Kidney epithelial cell (primary cell): Measurements from ENCODE around the gene TBL1Y. TPM values are rescaled to one million over a fixed set of nuclear protein-coding genes. Genes with fewer than 3 reads are reported as not detected.

Experiments used
- DNase-seq: peaks from one replicate; pipeline ENCODE4 v3.0.0-alpha.2; 2010; ENCODE audit warnings: low read depth
- H3K27me3 ChIP-seq: 2 replicates; pipeline ENCODE4 v1.6.0; 2011; ENCODE audit warnings: low read length; ENCODE audit not compliant: control insufficient read depth, insufficient read depth
- H3K36me3 ChIP-seq: 2 replicates; pipeline ENCODE4 v1.5.1; 2011; ENCODE audit warnings: low read length; ENCODE audit not compliant: control insufficient read depth, insufficient read depth
- H3K4me3 ChIP-seq: 2 replicates; pipeline ENCODE4 v1.5.1; 2011; ENCODE audit warnings: low read depth, mild to moderate bottlenecking, control low read depth, low read length
- total RNA-seq: library from RNA; depleted of rRNA; stranded (reverse); fragments of >200 nt; gene quantifications from 2 replicates; pipeline ENCODE4 v1.2.3, GENCODE V29; 2015
- TF ChIP-seq, protein P1 (sequence below): IDR thresholded peaks from 2 replicates; pipeline ENCODE4 v1.5.1; 2011; ENCODE audit warnings: mild to moderate bottlenecking, moderate library complexity, low read length, control low read depth, inconsistent platforms; ENCODE audit not compliant: insufficient read depth, poor library complexity, severe bottlenecking

TBL1Y gene
- total RNA-seq, 1 donor from 2014 or later, result 2.5 TPM

DNA sequence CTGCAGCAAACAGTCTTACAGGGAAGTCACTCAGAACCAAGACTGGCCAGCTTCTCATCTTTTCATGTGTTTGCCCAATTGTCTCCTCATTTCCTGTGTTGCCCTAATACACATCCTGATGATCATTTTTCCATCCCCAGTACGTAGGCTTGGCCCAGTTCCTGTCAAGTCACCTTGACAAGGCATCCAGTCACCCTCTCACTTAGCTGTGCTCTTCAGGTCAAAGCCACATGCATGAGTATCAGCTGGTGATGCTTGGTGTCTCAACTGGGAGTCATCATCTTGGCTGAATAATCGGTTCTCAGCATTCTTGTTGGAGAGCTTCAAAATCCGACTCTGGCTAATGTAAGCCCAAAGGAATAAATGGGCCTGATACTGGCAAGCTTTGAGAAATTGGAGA, 186.5 kb downstream of the TBL1Y start:
- TF ChIP-seq, protein P1, sequence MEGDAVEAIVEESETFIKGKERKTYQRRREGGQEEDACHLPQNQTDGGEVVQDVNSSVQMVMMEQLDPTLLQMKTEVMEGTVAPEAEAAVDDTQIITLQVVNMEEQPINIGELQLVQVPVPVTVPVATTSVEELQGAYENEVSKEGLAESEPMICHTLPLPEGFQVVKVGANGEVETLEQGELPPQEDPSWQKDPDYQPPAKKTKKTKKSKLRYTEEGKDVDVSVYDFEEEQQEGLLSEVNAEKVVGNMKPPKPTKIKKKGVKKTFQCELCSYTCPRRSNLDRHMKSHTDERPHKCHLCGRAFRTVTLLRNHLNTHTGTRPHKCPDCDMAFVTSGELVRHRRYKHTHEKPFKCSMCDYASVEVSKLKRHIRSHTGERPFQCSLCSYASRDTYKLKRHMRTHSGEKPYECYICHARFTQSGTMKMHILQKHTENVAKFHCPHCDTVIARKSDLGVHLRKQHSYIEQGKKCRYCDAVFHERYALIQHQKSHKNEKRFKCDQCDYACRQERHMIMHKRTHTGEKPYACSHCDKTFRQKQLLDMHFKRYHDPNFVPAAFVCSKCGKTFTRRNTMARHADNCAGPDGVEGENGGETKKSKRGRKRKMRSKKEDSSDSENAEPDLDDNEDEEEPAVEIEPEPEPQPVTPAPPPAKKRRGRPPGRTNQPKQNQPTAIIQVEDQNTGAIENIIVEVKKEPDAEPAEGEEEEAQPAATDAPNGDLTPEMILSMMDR, result no peak
- no peaks in the 10 kb centered on the region for H3K36me3 ChIP-seq
- H3K27me3 ChIP-seq, result no peaks in the 10 kb centered on the region
- no peak overlapping the region for H3K4me3 ChIP-seq
- no peak for DNase-seq

DNA sequence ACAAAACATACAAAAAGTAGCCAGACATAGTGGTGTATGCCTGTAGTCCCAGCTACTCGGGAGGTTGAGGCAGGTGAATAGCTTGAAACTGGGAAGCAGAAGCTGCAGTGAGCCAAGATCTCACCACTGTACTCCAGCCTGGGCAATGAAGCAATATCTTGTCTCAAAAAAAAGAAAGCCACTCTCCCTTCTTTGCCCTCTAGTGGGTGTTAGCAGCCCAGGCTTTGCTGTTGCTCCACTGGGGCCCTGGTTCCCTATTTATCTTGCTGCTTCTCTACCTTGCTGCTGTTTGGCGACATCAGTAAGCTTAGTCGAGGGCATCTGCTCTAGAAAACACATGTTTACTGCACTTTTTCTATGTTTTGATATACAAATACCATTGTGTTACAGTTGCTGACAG, 189.2 kb downstream of the TBL1Y start:
- no peaks in the 10 kb centered on the region for H3K27me3 ChIP-seq
- TF ChIP-seq, protein P1, result no peak
- no peaks in the 10 kb centered on the region for H3K36me3 ChIP-seq
- DNase-seq, result no peak
- no peak overlapping the region for H3K4me3 ChIP-seq

- H3K36me3 ChIP-seq, result no peaks in the 10 kb centered on the region
- TF ChIP-seq, protein P1, result no peak
- DNase-seq, result no peak
- no peaks in the 10 kb centered on the region for H3K27me3 ChIP-seq
- H3K4me3 ChIP-seq, result no peak overlapping the region
Observed at GRCh38 chrY:7102680-7103079, 192.2 kb downstream of the TBL1Y start.

GRCh38 chrY:7107179-7107578, 196.7 kb downstream of the TBL1Y start:
- Histone ChIP-seq H3K36me3 (no peaks in the 10 kb centered on the region), H3K27me3 (no peaks in the 10 kb centered on the region), H3K4me3 (no peak overlapping the region)
- TF ChIP-seq, protein P1, result no peak
- DNase-seq, result no peak

- H3K4me3 ChIP-seq, result no peak overlapping the region
- H3K27me3 ChIP-seq, result no peaks in the 10 kb centered on the region
- DNase-seq, result no peak
- TF ChIP-seq, protein P1, result no peak
- H3K36me3 ChIP-seq, result no peaks in the 10 kb centered on the region
Observed at GRCh38 chrY:7110086-7110485, 199.6 kb downstream of the TBL1Y start.

- Histone ChIP-seq H3K27me3 (no peaks in the 10 kb centered on the region), H3K4me3 (no peak overlapping the region), H3K36me3 (no peaks in the 10 kb centered on the region)
- TF ChIP-seq, protein P1, result no peak
- no peak for DNase-seq
Observed at GRCh38 chrY:7115871-7116270, 205.4 kb downstream of the TBL1Y start.
